GM21381 (cell line): Measurements from ENCODE around the gene TM7SF2.
"Not testable (repeated sequence)": the region's sequence is repeated elsewhere in the genome, so short reads cannot be mapped to it uniquely, and the experiment has no call there.

Source experiments
- ATAC-seq: cut with Tn5 transposase; IDR thresholded peaks from one replicate; pipeline ENCODE4 v1.9.1; 2021; ENCODE audit warnings: mild to moderate bottlenecking, moderate library complexity; ENCODE audit not compliant: unreplicated experiment

Gene TM7SF2

GRCh38 chr11:65113839-65114238, 2.2 kb downstream of the TM7SF2 start:
- no peak for ATAC-seq

- ATAC-seq, result no peak
Observed at GRCh38 chr11:65114538-65115171, 3.0 kb downstream of the TM7SF2 start.

- ATAC-seq, result no peak
Observed at GRCh38 chr11:65115361-65116082, 3.9 kb downstream of the TM7SF2 start.

GRCh38 chr11:65116370-65117205, 4.9 kb downstream of the TM7SF2 start:
- no peak for ATAC-seq

- ATAC-seq, result peak; percentile 61
Observed at GRCh38 chr11:65117206-65118096, 5.8 kb downstream of the TM7SF2 start, which contains the start of gene ZNHIT2. Gene ZNHIT2, minus strand, starts transcription at chr11:65117701. Its CDS starts 48 bp downstream, at chr11:65117653.

GRCh38 chr11:65118097-65118837, 6.6 kb downstream of the TM7SF2 start:
- ATAC-seq, result no peak

- not testable (repeated sequence) for ATAC-seq
Observed at GRCh38 chr11:65118891-65119669, 7.4 kb downstream of the TM7SF2 start.

- ATAC-seq, result no peak
Observed at GRCh38 chr11:65119670-65119995, 8.0 kb downstream of the TM7SF2 start.

GRCh38 chr11:65120831-65121230, 9.2 kb downstream of the TM7SF2 start:
- no peak for ATAC-seq

- no peak for ATAC-seq
Observed at GRCh38 chr11:65121447-65121864, 9.8 kb downstream of the TM7SF2 start.

- peak; percentile 55 for ATAC-seq
Observed at GRCh38 chr11:65121865-65122696, 10.4 kb downstream of the TM7SF2 start, which contains the start of the genes FAU and MRPL49. Gene FAU, minus strand, starts transcription at chr11:65122134. Its CDS starts 321 bp downstream, at chr11:65121813. Gene MRPL49, plus strand, starts transcription at chr11:65122321. Its CDS starts 26 bp downstream, at chr11:65122347.

GRCh38 chr11:65124480-65125196, 13.0 kb downstream of the TM7SF2 start:
- no peak for ATAC-seq

GRCh38 chr11:65125197-65126056, 13.8 kb downstream of the TM7SF2 start:
- no peak for ATAC-seq

- no peak for ATAC-seq
Observed at GRCh38 chr11:65126624-65127274, 15.1 kb downstream of the TM7SF2 start.

GRCh38 chr11:65127473-65128181, 16.0 kb downstream of the TM7SF2 start:
- no peak for ATAC-seq
